NB4 (cell line): ENCODE results near the gene USH1C.

Experiments used
- DNase-seq: peaks from one replicate; pipeline ENCODE4 v3.0.0; 2010; ENCODE audit warnings: low read depth
- H3K4me3 ChIP-seq: one replicate; pipeline ENCODE4 v1.5.1; 2011; ENCODE audit warnings: mild to moderate bottlenecking, low read depth, low read length, moderate library complexity
- MYC ChIP-seq: IDR thresholded peaks from 2 replicates; pipeline ENCODE4 v1.6.1; 2011; ENCODE audit warnings: low read depth, low read length
- POLR2A ChIP-seq: IDR thresholded peaks from 2 replicates; pipeline ENCODE4 v1.6.1; 2011; ENCODE audit warnings: mild to moderate bottlenecking; ENCODE audit not compliant: insufficient read length; ENCODE audit errors: extremely low read depth
- TF ChIP-seq, protein P1 (sequence below): IDR thresholded peaks from one replicate; pipeline ENCODE4 v1.5.1; 2012; ENCODE audit warnings: low read depth, low read length
- TF ChIP-seq, protein P2 (sequence below): IDR thresholded peaks from 2 replicates; pipeline ENCODE4 v1.6.1; 2011; ENCODE audit warnings: low read depth, low read length

The USH1C gene

DNA sequence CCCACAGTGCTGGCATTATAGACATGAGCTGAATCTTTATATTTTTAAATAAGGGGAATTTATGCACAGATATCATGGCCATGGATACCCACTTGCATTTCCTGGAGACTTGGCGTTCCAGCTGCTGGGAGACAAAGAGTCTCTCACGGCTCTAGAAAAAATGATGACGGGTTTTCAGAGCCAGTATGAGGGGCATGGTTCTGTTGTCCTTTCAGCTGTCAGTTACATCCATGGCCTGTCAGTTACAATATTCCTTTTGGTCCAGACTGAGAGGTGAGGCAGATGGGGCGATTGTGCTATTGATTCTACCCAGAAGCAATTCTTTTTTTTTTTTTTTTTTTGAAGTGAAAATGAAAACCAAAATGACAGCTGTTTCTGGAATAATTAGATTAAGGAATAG lies 29.7 kb downstream of the USH1C start:
- H3K4me3 ChIP-seq, result no peak overlapping the region
- TF ChIP-seq POLR2A (no peak), MYC (no peak)
- TF ChIP-seq, protein P1, sequence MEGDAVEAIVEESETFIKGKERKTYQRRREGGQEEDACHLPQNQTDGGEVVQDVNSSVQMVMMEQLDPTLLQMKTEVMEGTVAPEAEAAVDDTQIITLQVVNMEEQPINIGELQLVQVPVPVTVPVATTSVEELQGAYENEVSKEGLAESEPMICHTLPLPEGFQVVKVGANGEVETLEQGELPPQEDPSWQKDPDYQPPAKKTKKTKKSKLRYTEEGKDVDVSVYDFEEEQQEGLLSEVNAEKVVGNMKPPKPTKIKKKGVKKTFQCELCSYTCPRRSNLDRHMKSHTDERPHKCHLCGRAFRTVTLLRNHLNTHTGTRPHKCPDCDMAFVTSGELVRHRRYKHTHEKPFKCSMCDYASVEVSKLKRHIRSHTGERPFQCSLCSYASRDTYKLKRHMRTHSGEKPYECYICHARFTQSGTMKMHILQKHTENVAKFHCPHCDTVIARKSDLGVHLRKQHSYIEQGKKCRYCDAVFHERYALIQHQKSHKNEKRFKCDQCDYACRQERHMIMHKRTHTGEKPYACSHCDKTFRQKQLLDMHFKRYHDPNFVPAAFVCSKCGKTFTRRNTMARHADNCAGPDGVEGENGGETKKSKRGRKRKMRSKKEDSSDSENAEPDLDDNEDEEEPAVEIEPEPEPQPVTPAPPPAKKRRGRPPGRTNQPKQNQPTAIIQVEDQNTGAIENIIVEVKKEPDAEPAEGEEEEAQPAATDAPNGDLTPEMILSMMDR, result no peak
- TF ChIP-seq, protein P2, sequence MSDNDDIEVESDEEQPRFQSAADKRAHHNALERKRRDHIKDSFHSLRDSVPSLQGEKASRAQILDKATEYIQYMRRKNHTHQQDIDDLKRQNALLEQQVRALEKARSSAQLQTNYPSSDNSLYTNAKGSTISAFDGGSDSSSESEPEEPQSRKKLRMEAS, result no peak
- no peak for DNase-seq

DNA sequence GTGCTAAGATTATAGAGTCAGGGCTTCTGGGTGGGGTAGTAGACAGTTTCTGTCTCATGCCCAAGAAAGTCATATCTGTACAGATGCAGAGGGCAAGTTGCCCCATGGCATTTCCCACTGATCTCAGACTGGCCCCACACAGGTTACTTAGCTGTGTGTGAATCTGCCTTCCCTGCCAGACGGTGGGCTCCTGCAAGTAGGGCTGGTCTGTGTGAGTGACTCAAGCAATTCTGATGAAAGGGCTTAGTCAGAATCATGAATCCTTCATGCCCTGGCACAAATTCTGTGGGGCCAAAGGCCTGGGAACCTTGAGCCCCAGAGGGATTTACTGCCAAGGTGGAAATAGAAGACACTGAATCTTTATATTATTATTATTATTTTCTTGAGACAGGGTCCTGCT lies 30.4 kb downstream of the USH1C start:
- no peak for DNase-seq
- TF ChIP-seq, protein P2, result no peak
- TF ChIP-seq MYC, result no peak
- TF ChIP-seq, protein P1, result no peak
- no peak for TF ChIP-seq POLR2A
- no peak overlapping the region for H3K4me3 ChIP-seq

GRCh38 chr11:17512101-17512500 lies 32.1 kb downstream of the USH1C start:
- DNase-seq, result no peak
- H3K4me3 ChIP-seq, result no peak overlapping the region
- TF ChIP-seq POLR2A (no peak), MYC (no peak)
- TF ChIP-seq, protein P2, result no peak
- TF ChIP-seq, protein P1, result no peak

- no peak for DNase-seq
- H3K4me3 ChIP-seq, result no peak overlapping the region
These were observed 32.6 kb downstream of the USH1C start for GRCh38 chr11:17511571-17511970.

DNA sequence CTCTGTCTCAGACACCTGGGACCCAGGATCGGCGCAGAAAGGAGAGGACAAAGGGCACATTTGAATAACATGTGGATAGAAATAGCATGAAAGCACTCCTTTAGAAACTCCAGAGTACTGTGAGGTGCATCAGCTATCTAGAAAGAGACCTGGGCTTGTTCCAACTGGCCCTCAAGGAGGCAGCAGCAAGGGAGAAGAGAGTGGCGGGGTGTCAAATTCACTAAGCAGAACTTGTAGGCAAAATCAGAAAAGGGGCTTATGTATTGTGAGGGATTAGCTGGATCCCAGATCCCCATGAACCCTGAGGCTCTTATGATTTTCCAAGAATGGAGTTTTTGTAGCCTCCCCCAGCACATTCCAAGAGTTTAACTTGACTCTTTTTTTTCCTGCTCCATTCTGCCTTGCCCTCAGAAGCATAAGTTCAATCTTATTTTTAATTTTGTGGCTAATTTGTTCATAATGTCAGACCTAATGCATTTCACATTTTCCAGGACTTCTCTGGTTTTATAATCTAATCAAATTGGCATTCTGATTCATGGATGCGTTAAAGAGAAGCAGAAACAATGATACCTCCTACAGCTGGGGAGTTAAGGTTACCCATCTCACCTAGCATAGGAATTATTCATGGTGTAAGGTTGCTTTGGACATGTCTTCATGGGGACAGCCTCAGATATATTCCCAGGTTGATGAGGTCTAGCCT lies 33.6 kb downstream of the USH1C start:
- TF ChIP-seq, protein P1, result no peak
- no peak overlapping the region for H3K4me3 ChIP-seq
- DNase-seq, result no peak

More at GRCh38 chr11:17511571-17511970, 32.6 kb downstream of the USH1C start:
- no peak for TF ChIP-seq POLR2A
- TF ChIP-seq, protein P1, result no peak
- TF ChIP-seq MYC, result no peak
- TF ChIP-seq, protein P2, result no peak

DNA sequence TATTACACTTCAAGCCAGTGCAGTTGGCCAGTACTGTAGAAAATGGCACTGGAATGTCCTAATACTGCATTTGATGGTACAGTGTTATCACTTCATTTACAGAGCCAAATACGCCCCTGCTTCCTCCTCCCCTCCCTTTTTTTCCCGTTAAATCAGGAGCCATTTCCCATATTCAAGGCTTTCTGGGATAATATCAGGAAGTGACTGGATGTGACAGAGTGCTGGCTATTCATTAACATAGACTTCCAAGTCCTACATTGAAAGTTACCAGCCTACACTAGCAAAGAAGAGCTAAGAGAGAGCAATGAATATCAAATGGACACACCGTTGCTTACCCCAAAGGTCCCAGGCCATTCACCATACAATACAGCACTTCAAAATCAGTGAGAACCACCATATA lies 35.4 kb downstream of the USH1C start:
- DNase-seq, result no peak
- TF ChIP-seq MYC (no peak), POLR2A (no peak)
- TF ChIP-seq, protein P2, result no peak
- TF ChIP-seq, protein P1, result no peak
- no peak overlapping the region for H3K4me3 ChIP-seq
